Activated naive CD4-positive, alpha-beta T cell (primary cell): Measurements from ENCODE around the gene ENG.
"Not testable (repeated sequence)": the region's sequence is repeated elsewhere in the genome, so short reads cannot be mapped to it uniquely, and the experiment has no call there.

ENCODE experiments used
- DNase-seq, 4 experiments: peaks; one replicate each; lab custom pipeline; 2025; lab: John Stamatoyannopoulos, UW

The ENG gene

GRCh38 chr9:127878652-127879390 lies 24.4 kb upstream of the ENG start:
- no peak for DNase-seq

- no peak for DNase-seq
These were observed 23.7 kb upstream of the ENG start for GRCh38 chr9:127878001-127878651.

- no peak for DNase-seq
These were observed 23.1 kb upstream of the ENG start, which contains the start of gene AK1 for GRCh38 chr9:127877566-127877998. Gene AK1, minus strand, starts transcription at chr9:127877675. Its CDS starts 3,058 bp downstream, at chr9:127874617.

GRCh38 chr9:127876764-127877562 lies 22.5 kb upstream of the ENG start:
- DNase-seq, result no peak

- no peak for DNase-seq
These were observed 21.7 kb upstream of the ENG start for GRCh38 chr9:127876026-127876763.

GRCh38 chr9:127875306-127875966 lies 21.0 kb upstream of the ENG start:
- DNase-seq, result no peak

- DNase-seq, result no peak
These were observed 20.1 kb upstream of the ENG start for GRCh38 chr9:127874301-127875221.

- no peak for DNase-seq
These were observed 19.4 kb upstream of the ENG start for GRCh38 chr9:127873886-127874285.

- DNase-seq, result no peak
These were observed 18.8 kb upstream of the ENG start for GRCh38 chr9:127873223-127873691.

GRCh38 chr9:127872369-127873222 lies 18.1 kb upstream of the ENG start:
- DNase-seq, result no peak

- no peak for DNase-seq
These were observed 17.1 kb upstream of the ENG start for GRCh38 chr9:127871531-127871930.

GRCh38 chr9:127870887-127871286 lies 16.4 kb upstream of the ENG start:
- no peak for DNase-seq

- not testable (repeated sequence) for DNase-seq
These were observed 15.7 kb upstream of the ENG start for GRCh38 chr9:127870153-127870491.

- peak; percentile 55 to 68 (median 64) for DNase-seq
These were observed 15.1 kb upstream of the ENG start for GRCh38 chr9:127869310-127870152.

- DNase-seq, result no peak
These were observed 13.9 kb upstream of the ENG start for GRCh38 chr9:127868278-127868902.

GRCh38 chr9:127867356-127868277 lies 13.2 kb upstream of the ENG start:
- no peak for DNase-seq

- no peak for DNase-seq
These were observed 12.1 kb upstream of the ENG start for GRCh38 chr9:127866535-127866934.
